GM10847 (cell line): ENCODE results near the gene EPHA2.

Source experiments
- POLR2A ChIP-seq: IDR thresholded peaks from 2 replicates; pipeline ENCODE4 v1.6.1; 2011; ENCODE audit not compliant: insufficient read length; ENCODE audit errors: extremely low read depth

EPHA2 gene

DNA sequence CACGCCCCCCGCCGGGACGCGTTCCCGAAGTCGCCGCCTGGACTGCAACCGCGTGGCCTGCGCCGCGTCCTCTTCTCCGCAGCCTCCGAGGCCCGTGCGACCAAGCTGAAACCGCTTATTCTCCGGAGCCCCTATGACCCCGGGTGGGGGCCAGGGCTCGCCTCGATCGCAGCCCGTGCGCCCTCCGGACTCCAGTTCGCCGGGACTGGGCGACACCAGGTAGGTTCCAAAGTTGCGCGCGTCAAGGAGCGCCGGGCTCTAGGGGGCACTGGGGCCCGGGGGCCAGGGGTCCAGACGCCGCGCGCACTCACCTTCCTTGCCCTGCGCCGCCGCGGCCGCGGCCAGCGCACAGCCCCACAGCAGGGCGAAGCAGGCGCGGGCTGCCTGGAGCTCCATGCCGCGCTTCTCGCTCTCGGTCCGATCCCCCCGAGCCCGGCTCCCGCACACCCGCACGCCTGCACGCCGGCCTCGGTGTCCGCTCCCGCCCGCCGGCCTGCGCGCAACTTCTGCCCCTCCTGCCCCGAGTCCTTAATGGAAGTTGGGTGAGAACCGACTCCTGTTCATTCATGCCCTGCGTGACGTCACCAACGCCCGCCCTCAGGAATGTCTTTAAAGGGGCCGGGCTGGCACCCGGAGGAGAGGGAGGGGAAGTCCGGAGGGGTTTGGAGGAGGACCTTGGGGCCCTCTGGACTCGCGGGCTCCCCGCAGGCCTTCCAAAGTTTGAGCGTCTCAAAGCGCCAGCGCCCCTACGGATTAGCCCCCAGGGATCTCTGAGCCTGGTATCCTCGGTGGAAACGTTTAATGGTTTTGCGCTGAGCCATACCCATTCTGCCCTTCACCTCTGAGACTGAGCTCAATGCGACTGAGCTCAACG lies at the start of gene EPHA2:
EPHA2 (minus strand) TSS at position 533 of the 874 bp plus-strand sequence; CDS start at position 396, 137 bp downstream.
- no peak for TF ChIP-seq POLR2A

DNA sequence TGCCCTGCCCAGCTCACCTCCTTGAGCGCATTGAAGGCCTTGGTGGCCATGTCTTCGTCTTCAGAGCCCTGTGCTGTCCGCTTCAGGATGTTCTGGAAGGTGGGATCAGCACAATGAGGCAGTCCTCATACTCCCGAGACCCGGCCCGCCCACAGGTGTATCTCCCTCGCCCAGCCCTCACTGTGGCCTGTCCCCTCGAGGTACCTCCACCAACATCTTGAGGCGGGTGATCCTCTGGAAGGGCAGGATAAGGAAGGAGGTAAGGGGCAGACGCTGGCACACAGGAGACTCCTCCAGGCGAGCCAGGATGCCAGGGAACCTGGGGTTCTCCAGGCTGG lies 49.4 kb upstream of the EPHA2 start:
- TF ChIP-seq POLR2A, result no peak

DNA sequence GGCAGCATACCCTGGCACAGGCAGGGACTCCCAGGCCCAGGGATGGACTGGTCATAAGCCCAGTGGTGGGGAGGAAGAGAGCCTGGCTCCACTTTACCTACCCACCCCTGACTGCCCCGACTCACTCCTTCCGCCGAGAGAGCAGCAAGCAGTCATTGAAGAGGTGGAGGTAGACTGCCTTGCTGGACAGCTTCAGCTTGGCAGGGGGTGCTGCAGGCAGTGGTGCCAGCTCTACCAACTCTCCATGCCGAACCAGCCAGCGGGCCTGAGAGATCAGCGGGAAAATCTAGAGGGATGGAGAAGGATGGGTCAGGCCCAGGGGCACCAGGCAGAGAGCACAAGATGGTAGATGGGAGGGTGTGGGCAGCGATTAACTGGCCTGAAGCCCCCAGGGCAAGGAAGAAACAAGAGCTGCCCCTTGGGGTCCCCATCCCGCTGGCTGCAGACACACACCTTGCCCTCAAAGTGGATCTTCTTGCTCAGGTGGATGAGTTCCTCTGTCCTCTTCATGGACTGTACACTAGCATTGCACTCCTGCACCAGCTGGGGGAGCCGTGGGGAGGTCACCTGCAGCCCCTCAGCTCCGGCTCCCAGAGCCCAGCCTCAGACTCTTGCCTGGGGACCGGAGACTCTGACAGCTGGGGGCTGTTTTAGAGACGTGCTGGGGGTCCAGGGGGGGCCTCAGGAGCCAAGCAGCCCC lies 48.9 kb upstream of the EPHA2 start:
- TF ChIP-seq POLR2A, result no peak

- no peak for TF ChIP-seq POLR2A
Measured at GRCh38 chr1:16204216-16204615, 48.3 kb upstream of the EPHA2 start.

GRCh38 chr1:16203550-16203949 lies 47.7 kb upstream of the EPHA2 start:
- no peak for TF ChIP-seq POLR2A

DNA sequence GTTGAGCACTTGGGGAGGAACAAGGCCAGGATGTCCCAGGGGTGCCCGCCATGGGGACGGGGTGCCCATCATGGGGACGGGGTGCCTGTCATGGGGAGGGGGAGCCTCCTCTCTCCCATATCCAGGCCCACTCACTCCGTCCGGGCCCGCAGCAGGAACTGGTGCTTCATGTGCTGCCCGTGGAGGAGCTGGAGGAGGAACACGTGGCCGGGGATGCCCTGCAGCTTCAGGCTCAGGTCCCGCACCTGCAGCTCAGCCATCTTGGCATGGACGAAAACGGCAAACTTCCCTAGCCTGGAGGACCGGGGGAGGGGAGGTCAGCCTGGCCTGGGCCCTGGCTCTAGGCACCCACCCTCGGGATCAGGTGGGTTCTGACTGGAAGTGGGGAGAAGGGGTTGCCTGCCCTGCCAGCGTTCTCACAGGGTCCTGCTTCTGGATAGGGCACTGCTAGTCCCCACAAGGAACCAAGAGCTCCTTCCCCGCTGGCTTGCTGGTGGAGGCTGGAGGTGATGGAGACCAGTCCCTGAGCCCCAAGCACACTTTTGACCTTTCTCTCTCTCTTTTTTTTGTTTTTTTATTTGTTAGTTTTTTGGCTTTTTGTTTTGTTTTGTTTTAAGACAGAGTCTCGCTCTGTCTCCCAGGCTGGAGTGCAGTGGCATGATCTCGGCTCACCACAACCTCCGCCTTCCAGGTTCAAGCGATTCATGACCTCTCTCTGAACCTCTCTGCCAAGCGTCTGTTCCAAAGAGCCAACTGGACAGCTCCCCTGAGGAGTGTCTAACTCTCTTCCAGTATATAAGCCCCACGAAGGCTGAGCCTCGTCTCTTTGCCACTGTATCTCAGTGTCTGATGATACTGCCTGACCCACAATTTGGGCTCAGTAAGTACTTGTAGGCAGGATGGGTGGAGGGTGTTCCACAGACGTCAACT lies 46.7 kb upstream of the EPHA2 start:
- no peak for TF ChIP-seq POLR2A

DNA sequence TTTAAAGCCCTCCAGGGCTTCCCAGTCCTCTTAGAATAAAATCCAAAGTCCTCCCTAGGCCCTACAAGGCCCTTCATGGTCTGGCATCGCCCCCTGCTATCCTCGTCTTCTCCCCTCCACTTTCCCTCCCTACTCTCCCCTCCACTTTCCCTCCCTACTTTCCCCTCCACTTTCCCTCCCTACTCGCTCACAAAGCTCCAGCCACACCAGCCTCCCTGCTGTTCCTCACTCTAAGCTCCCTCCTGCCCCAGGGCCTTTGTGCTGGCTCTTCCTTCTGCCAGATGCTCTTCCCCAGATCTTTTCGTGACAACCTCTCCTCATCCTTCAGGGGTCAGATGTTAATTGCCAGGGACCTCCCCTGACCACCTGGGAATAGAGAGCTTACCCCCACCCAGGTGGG lies 43.8 kb upstream of the EPHA2 start:
- no peak for TF ChIP-seq POLR2A

GRCh38 chr1:16199157-16199501 lies 43.3 kb upstream of the EPHA2 start:
- no peak for TF ChIP-seq POLR2A

DNA sequence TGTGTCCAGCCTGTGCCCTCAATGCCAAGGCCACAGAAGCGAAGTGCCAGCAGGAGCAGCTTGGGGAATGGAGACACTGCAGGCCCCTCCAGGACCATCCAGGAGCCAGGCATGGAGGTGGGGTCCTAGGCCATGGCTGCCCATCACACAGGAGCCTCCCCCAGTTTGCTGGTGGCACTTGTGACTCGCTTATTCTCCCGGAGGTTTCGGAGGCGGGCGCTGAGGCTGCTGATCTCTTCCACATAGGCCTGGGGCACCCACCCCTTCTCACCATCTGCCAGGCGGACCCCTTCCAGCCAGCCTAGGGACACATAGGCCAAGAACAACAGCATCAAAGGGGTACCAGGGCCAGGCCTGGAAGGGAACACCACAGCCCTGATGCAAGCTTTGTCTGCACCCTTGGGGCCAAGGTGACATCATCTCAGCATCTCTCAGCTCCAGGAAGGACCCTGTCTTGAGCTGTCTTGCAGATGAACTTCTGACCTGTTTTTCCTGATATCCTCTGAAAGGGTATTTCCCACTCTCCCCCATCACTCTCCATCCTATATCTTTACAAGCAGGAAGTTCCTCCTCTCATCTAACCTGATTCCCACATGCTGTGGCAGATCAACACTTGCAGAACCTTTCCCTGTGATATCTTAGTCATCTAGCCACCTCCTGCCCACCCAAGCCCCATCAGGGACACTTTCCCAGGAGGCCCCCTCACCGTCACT lies 42.7 kb upstream of the EPHA2 start:
- no peak for TF ChIP-seq POLR2A

GRCh38 chr1:16196874-16197273 lies 41.0 kb upstream of the EPHA2 start:
- TF ChIP-seq POLR2A, result no peak

GRCh38 chr1:16195518-16195905 lies 39.6 kb upstream of the EPHA2 start:
- TF ChIP-seq POLR2A, result no peak

GRCh38 chr1:16191916-16192546 lies 36.2 kb upstream of the EPHA2 start:
- TF ChIP-seq POLR2A, result no peak

DNA sequence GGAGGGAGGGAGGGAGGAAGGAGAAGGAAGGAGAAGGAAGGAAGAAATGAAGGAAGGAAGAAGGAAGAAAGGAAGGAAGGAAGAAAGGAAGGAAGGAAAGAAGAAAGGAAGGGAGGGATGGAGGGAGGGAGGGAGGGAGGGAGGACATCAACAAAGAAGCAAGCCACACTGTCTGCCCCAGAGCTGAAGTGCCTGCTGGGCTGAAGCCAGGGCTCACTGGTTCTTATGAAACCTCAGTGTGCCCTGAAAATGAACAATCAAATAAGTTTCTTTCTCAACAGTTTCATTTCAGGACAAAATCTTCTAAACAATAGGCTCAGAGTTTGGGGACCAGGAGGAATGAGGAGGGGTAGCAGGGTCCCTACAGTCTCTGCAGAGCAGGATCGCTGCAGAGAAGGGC lies 35.4 kb upstream of the EPHA2 start:
- TF ChIP-seq POLR2A, result no peak

- no peak for TF ChIP-seq POLR2A
Measured at GRCh38 chr1:16189921-16190621, 34.2 kb upstream of the EPHA2 start.
